GM19025 (cell line): Measurements from ENCODE around the gene ZNF653.
"Not testable (repeated sequence)": the region's sequence is repeated elsewhere in the genome, so short reads cannot be mapped to it uniquely, and the experiment has no call there.

Source experiments
- ATAC-seq: cut with Tn5 transposase; IDR thresholded peaks from one replicate; pipeline ENCODE4 v1.9.1; 2021; ENCODE audit warnings: mild to moderate bottlenecking, low read depth, moderate library complexity; ENCODE audit not compliant: unreplicated experiment

The ZNF653 gene

GRCh38 chr19:11458912-11459311, 46.7 kb downstream of the ZNF653 start:
- ATAC-seq, result not testable (repeated sequence)

GRCh38 chr19:11458236-11458900, 47.3 kb downstream of the ZNF653 start:
- ATAC-seq, result no peak

GRCh38 chr19:11457831-11458230, 47.8 kb downstream of the ZNF653 start:
- ATAC-seq, result no peak

GRCh38 chr19:11457115-11457514, 48.5 kb downstream of the ZNF653 start:
- no peak for ATAC-seq

DNA sequence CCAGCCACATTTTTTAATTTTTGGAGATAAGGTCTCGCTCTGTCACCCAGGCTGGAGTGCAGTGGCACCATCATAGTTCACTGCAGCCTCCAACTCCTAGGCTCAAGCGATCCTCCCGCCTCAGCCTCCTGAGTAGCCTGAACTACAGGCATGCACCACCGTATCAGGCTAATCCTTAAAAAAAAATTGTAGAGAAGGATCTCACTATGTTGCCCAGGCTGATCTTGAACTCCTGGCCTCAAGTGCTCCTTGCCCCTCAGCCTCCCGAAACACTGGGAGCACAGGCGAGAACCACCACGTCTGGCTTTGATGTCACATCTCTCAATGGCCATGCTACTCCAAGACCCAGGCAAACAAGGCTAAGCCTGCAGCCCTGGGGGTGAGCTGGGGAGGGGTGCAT, 49.0 kb downstream of the ZNF653 start:
- ATAC-seq, result no peak

DNA sequence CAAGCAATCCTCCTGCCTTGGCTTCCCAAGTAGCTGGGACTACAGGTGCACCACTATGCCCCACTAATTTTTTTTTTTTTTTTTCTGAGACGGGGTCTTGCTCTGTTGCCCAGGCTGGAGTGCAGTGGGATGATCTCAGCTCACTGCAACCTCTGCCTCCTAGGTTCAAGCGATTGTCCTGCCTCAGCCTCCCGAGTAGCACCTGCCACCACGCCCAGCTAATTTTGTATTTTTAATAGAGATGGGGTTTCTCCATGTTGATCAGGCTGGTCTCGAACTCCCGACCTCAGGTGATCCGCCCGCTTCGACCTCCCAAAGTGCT, 50.4 kb downstream of the ZNF653 start:
- not testable (repeated sequence) for ATAC-seq

DNA sequence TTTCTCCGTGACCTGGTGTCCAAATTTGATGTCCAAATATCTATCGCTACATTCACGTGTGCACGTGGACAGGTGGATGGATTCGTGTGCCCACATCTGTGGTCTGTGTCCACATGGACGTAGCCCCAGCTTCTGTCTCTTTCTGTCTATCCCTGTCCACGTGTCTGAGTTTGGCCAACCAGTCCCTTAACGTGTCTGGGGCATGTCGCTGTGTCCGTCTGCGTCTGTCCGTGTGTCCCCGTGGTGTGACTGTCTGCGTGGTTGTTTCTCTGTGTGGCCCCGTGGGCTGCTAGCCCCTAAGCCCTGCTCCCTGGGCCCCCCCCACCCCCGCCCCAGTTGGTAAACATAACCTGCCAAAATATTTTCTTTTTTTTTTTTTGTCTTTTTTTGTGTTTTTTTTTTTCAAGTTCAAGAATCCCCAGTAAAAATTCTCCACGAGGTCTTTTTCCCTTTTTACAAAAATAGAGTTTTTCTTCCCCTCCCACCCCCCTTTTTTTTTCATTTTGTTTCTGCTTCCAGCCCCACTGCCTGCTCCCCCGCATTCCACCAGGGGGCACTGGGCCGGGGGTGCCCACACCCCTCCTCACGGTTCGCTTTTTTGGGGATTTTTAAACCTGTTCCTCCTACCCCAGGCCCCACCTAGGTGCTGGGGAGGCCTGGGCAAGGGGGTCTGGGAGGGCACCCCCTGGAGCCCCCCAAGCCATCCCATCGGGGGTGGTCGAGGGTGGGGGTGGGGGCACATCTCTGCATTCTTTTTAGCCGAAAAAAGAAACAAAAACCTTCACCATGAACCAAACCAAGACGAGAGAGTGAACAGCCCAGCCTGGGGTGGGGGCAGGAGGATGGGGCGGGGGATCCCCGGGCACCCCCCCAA, 51.9 kb downstream of the ZNF653 start:
- no peak for ATAC-seq

DNA sequence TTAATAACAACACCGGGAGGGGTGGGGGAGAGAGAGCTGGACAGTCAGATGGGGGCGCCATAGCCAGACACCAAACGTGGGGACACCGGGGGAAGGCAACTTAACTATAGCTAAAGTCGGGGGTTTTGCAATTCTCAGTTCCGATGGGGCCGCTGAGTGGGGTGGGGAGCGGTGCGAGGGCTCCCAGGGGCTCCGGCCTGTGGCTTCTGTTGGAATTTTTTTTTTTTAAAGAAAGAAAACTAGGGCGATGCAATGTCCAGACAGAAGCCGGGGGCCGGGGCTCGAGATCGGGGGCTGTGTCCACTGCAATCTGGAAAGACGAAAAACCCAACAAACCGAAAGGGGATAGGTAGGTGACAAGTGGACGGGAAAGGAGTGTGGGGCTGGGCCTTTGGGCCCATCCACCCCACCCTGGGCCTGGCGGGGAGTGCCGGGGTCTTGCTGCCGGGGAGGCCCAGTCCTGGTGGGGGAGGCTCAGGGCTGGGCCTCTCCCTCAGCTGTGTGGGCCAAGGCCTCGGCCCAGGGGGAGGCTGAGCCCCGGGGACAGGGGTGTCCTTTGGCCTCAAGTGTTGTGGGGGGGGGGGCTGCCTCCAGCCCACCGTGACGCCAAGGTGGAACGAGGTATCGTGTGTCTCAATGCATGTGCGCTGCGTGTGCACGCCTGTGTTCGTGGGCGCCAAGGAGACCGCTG, 52.9 kb downstream of the ZNF653 start:
- ATAC-seq, result no peak

GRCh38 chr19:11451871-11452619, 53.6 kb downstream of the ZNF653 start:
- no peak for ATAC-seq

GRCh38 chr19:11451327-11451870, 54.2 kb downstream of the ZNF653 start:
- ATAC-seq, result no peak

- no peak for ATAC-seq
Observed at GRCh38 chr19:11450570-11451326, 54.9 kb downstream of the ZNF653 start.

DNA sequence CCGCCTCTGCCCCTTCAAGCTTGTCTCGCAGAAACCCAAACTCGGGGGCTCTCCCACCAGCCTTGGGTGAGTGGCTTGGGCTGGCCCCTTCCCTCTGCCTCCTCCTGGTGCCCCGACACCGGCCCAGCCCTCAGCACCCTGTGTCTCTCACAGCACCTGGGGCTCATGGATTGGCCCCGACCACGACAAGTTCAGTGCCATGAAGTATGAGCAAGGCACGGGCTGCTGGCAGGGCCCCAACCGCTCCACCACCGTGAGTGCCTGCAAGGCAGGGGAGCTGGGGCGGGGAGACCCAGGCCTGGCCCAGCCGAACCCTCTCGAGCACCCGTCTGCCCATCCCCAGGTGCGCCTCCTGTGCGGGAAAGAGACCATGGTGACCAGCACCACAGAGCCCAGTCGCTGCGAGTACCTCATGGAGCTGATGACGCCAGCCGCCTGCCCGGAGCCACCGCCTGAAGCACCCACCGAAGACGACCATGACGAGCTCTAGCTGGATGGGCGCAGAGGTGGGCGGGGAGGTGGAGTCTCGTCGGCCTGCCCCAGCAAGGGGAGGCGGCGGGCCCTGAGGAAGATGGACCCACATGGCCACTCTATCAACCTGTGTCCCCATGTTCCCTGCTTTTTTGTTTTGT, 56.6 kb downstream of the ZNF653 start:
- ATAC-seq, result no peak

GRCh38 chr19:11448410-11448809, 57.2 kb downstream of the ZNF653 start:
- no peak for ATAC-seq

DNA sequence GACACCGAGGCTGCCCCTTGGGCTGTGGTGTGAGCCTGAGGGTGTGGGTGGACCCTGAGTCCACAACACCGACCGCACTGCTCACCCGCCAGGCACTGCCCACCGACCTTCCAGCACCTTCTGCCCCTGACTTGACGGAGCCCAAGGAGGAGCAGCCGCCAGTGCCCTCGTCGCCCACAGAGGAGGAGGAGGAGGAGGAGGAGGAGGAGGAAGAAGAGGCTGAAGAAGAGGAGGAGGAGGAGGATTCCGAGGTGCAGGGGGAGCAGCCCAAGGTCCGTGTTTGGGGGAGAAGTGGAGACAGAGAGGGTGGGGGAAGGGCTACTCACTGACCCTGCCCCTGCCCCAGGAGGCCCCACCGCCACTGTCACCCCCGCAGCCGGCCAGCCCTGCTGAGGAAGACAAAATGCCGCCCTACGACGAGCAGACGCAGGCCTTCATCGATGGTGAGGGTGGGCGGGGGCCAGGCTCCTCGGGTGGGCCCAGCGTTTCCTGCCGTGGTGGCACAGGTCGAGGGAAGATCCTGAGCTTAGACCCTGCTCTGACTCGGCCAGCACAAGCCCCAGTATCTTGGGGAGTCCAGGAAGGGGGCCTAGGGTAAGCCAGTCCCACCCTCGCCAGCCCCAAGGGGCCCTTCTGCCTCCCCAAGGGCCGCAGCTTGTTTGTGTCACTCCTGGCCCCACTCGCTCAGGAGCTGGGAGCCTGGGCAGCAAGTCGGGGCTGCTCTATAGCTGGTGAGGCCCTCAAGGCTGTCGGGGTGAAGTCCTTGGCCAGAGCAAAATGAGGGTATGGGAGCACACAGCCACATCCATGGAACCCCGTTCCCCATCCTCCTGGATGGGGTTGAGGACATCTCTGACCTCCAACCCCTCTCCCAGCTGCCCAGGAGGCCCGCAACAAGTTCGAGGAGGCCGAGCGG, 58.0 kb downstream of the ZNF653 start:
- ATAC-seq, result no peak

GRCh38 chr19:11446652-11447301, 58.9 kb downstream of the ZNF653 start:
- ATAC-seq, result no peak

GRCh38 chr19:11446271-11446651, 59.4 kb downstream of the ZNF653 start:
- ATAC-seq, result no peak

DNA sequence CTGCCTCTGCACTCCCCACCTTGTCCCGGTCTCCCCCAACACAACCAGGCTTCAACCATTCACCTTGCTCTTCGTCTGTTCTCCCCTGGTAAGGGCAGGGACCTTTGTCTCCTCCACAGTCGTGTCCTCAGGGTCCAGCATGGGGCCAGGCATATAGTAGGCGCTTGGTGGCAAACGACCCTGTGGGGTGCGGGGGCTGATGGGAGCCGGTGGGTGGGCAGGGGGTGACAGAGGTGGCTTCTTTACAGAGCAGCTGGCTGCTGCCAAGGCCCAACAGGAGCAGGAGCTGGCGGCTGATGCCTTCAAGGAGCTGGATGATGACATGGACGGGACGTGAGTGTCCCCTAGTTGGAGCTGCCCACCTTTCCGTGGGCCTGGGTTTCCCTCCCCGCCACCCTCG, 60.5 kb downstream of the ZNF653 start:
- ATAC-seq, result no peak

- no peak for ATAC-seq
Observed at GRCh38 chr19:11444059-11444458, 61.6 kb downstream of the ZNF653 start.
